Ishikawa (cell line): ENCODE measurements around the gene LINGO1.

Experiments
- CEBPB ChIP-seq: IDR thresholded peaks from 2 replicates; pipeline ENCODE4 v1.6.1; 2012
- CREB1 ChIP-seq: IDR thresholded peaks from 2 replicates; pipeline ENCODE4 v1.6.1; 2012; ENCODE audit warnings: low read depth
- EGR1 ChIP-seq: IDR thresholded peaks from 2 replicates; pipeline ENCODE4 v1.6.1; 2012
- EP300 ChIP-seq: IDR thresholded peaks from 2 replicates; pipeline ENCODE4 v1.6.1; 2012; ENCODE audit warnings: borderline replicate concordance
- FOXM1 ChIP-seq: IDR thresholded peaks from 2 replicates; pipeline ENCODE4 v1.6.1; 2012; ENCODE audit warnings: low read depth, borderline replicate concordance
- MAX ChIP-seq: IDR thresholded peaks from 2 replicates; pipeline ENCODE4 v1.6.1; 2012
- NFIC ChIP-seq: IDR thresholded peaks from 2 replicates; pipeline ENCODE4 v1.6.1; 2012
- RAD21 ChIP-seq: IDR thresholded peaks from 2 replicates; pipeline ENCODE4 v1.6.1; 2012; ENCODE audit warnings: low read depth
- REST ChIP-seq: IDR thresholded peaks from 2 replicates; pipeline ENCODE4 v1.6.1; 2012; ENCODE audit warnings: low read depth, mild to moderate bottlenecking
- TAF1 ChIP-seq: IDR thresholded peaks from 2 replicates; pipeline ENCODE4 v1.6.1; 2012; ENCODE audit warnings: low read depth, mild to moderate bottlenecking
- TCF12 ChIP-seq: IDR thresholded peaks from 2 replicates; pipeline ENCODE4 v1.6.1; 2012; ENCODE audit warnings: low read depth
- TEAD4 ChIP-seq: IDR thresholded peaks from 2 replicates; pipeline ENCODE4 v1.6.1; 2012
- USF1 ChIP-seq: IDR thresholded peaks from 2 replicates; pipeline ENCODE4 v1.6.1; 2012
- YY1 ChIP-seq: IDR thresholded peaks from 2 replicates; pipeline ENCODE4 v1.6.1; 2012; ENCODE audit warnings: low read depth
- ZBTB7A ChIP-seq: IDR thresholded peaks from 2 replicates; pipeline ENCODE4 v1.6.1; 2012; ENCODE audit warnings: low read depth

The LINGO1 gene

GRCh38 chr15:77611767-77612166, 20.9 kb downstream of the LINGO1 start:
- no peak for TF ChIP-seq TAF1
- no peak for TF ChIP-seq TEAD4
- no peak for TF ChIP-seq NFIC
- no peak for TF ChIP-seq REST
- TF ChIP-seq CEBPB: no peak
- no peak for TF ChIP-seq YY1
- no peak for TF ChIP-seq USF1
- TF ChIP-seq TCF12: no peak
- no peak for TF ChIP-seq EP300
- TF ChIP-seq RAD21: no peak
- TF ChIP-seq ZBTB7A: no peak
- TF ChIP-seq MAX: no peak
- no peak for TF ChIP-seq EGR1
- TF ChIP-seq CREB1: no peak
- no peak for TF ChIP-seq FOXM1

- TF ChIP-seq FOXM1 (no peak), TEAD4 (no peak), TAF1 (no peak), EP300 (no peak), USF1 (no peak), MAX (no peak), YY1 (no peak), NFIC (no peak), EGR1 (no peak), REST (no peak), ZBTB7A (no peak)
Measured at GRCh38 chr15:77610731-77611130, 22.0 kb downstream of the LINGO1 start.

GRCh38 chr15:77609558-77609957, 23.2 kb downstream of the LINGO1 start:
- TF ChIP-seq NFIC (no peak), REST (no peak), CEBPB (no peak), TEAD4 (no peak)

- TF ChIP-seq TAF1 (no peak), USF1 (peak; percentile 87)
Measured at GRCh38 chr15:77608774-77609173, 23.9 kb downstream of the LINGO1 start.

- TF ChIP-seq TCF12: no peak
- no peak for TF ChIP-seq EP300
- no peak for TF ChIP-seq YY1
- no peak for TF ChIP-seq REST
- TF ChIP-seq TAF1: no peak
- TF ChIP-seq NFIC: no peak
- no peak for TF ChIP-seq RAD21
- TF ChIP-seq CREB1: no peak
- TF ChIP-seq USF1: no peak
- TF ChIP-seq ZBTB7A: no peak
- TF ChIP-seq CEBPB: no peak
- TF ChIP-seq FOXM1: no peak
- no peak for TF ChIP-seq EGR1
- TF ChIP-seq TEAD4: no peak
- no peak for TF ChIP-seq MAX
Measured at GRCh38 chr15:77607894-77608261, 24.8 kb downstream of the LINGO1 start.
